ENCODE results near the gene GPR34.
"Not testable (repeated sequence)": the region's sequence is repeated elsewhere in the genome, so short reads cannot be mapped to it uniquely, and the experiment has no call there.

Gene GPR34

GRCh38 chrX:41695426-41695825, 6.7 kb downstream of the GPR34 start:
- peak; percentile 7 for DNase-seq (ENCODE audit: low spot score)

- DNase-seq (ENCODE audit: low spot score) = no peak
Observed at GRCh38 chrX:41703574-41704029, 14.8 kb downstream of the GPR34 start.

- DNase-seq (ENCODE audit: low spot score) = no peak
Observed at GRCh38 chrX:41705042-41705441, 16.3 kb downstream of the GPR34 start.

GRCh38 chrX:41705680-41706374, 17.1 kb downstream of the GPR34 start:
- no peak for DNase-seq (ENCODE audit: low spot score)

- DNase-seq (ENCODE audit: low spot score) = no peak
Observed at GRCh38 chrX:41707218-41707617, 18.4 kb downstream of the GPR34 start.

- no peak for DNase-seq (ENCODE audit: low spot score)
Observed at GRCh38 chrX:41708486-41708885, 19.7 kb downstream of the GPR34 start.

- no peak for DNase-seq (ENCODE audit: low spot score)
Observed at GRCh38 chrX:41711021-41711667, 22.4 kb downstream of the GPR34 start.

- no peak for DNase-seq (ENCODE audit: low spot score)
Observed at GRCh38 chrX:41716222-41716621, 27.4 kb downstream of the GPR34 start.

GRCh38 chrX:41716767-41717473, 28.1 kb downstream of the GPR34 start:
- DNase-seq (ENCODE audit: low spot score) = no peak

- no peak for DNase-seq (ENCODE audit: low spot score)
Observed at GRCh38 chrX:41718481-41719235, 29.9 kb downstream of the GPR34 start.

- not testable (repeated sequence) for DNase-seq (ENCODE audit: low spot score)
Observed at GRCh38 chrX:41719610-41720009, 30.8 kb downstream of the GPR34 start.

GRCh38 chrX:41720125-41720779, 31.5 kb downstream of the GPR34 start:
- peak; percentile 50 for DNase-seq (ENCODE audit: low spot score)

GRCh38 chrX:41721590-41721989, 32.8 kb downstream of the GPR34 start:
- no peak for DNase-seq (ENCODE audit: low spot score)

- no peak for DNase-seq (ENCODE audit: low spot score)
Observed at GRCh38 chrX:41722214-41722613, 33.4 kb downstream of the GPR34 start.

- DNase-seq (ENCODE audit: low spot score) = no peak
Observed at GRCh38 chrX:41722816-41723618, 34.2 kb downstream of the GPR34 start.

GRCh38 chrX:41723826-41724225, 35.1 kb downstream of the GPR34 start, which contains the start of gene GPR82:
GPR82 (plus strand) TSS chrX:41724181; CDS start chrX:41727027, 2,846 bp downstream.
- no peak for DNase-seq (ENCODE audit: low spot score)

GRCh38 chrX:41728125-41728524, 39.4 kb downstream of the GPR34 start:
- no peak for DNase-seq (ENCODE audit: low spot score)

- DNase-seq (ENCODE audit: low spot score) = no peak
Observed at GRCh38 chrX:41730081-41730480, 41.3 kb downstream of the GPR34 start.

- no peak for DNase-seq (ENCODE audit: low spot score)
Observed at GRCh38 chrX:41732260-41732659, 43.5 kb downstream of the GPR34 start.

GRCh38 chrX:41733939-41734338, 45.2 kb downstream of the GPR34 start:
- DNase-seq (ENCODE audit: low spot score) = peak; percentile 36

GRCh38 chrX:41734530-41734929, 45.8 kb downstream of the GPR34 start:
- no peak for DNase-seq (ENCODE audit: low spot score)
